GM18511 (cell line): ENCODE measurements around the gene UBE2J1.

Experiments used
- ATAC-seq: cut with Tn5 transposase; IDR thresholded peaks from one replicate; pipeline ENCODE4 v1.9.1; 2021; ENCODE audit warnings: mild to moderate bottlenecking, moderate library complexity; ENCODE audit not compliant: unreplicated experiment

UBE2J1 gene

DNA sequence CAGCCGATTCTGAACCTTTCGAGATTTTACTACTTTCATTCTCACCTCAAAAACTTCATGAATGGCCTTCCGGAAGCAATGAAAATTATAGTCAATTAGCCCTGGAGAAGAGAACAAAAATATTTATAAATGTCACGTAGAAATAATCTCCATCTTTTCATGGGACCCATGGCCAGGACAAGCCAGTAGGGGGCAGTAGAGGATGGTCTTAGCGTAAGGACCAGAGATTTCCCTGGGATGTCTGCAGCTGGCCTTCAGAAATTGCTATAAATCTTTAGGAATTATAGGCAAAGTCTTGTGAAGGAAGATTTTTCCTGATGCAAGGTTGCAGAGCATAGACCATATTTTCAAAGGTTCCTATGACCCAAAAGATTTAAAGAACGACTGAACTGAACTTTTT, 15.6 kb upstream of the UBE2J1 start:
- ATAC-seq, result no peak

DNA sequence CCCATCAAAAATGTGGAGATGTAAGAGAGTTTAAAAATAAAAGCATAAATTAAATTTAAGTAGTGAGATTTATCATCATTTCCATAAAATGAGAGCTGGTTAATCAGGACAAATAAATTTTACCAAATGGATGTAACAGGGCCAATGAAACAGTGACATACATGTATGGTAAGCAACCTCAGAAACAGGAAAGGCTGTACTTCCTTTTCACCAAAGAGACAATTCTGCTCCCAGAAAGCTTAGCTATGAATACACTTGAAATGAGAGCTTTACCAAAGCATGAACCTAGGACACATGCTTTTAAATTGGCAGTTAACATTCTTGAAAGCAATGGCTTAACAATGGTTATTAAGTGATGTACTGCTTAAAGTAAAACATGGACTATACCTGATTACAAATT, 12.1 kb upstream of the UBE2J1 start:
- no peak for ATAC-seq

DNA sequence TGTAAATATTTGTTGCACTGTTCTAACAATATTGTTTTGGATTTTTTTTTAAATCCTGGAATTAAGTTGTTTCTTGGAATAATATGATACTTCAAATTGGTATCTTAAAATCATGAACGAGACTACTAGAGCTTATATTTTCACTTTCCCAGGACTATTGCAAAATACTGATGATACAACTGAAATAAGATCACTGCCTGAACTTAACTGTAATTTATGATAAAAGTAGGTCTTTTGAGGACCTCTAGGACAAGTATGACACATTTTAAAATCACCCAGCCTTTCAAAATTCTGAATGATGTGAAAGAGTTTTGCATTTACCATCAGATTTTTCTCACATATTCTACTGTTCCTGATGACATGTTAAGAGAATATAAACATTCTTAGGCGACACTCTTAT, 8.6 kb upstream of the UBE2J1 start:
- no peak for ATAC-seq

DNA sequence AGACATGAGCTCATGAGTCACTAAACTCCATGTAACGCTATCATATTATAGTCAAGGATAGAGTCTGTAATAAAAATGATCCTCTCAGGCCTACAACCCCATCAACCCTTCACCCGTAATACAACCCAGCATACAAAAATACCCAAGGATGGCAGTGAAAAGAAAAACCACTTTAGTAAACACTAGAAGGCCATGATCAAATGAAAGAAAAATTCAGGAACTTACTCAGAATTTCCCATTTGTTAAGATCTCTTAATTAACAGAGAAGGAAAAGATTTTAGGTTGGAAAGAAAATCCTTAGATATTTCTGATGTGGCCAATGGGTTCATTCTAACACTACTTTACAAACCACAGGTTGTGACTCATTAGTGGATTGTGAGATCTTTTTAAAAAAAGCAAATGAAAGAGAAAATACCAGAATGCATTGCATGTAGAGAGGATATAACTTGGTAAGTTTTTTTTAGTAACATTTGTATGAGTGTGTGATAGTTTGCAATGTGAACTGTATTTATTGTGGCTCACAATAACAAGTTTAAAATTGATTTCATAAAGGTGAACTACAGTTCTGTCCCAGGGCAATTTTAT, 8.0 kb upstream of the UBE2J1 start:
- ATAC-seq, result peak; percentile 58

DNA sequence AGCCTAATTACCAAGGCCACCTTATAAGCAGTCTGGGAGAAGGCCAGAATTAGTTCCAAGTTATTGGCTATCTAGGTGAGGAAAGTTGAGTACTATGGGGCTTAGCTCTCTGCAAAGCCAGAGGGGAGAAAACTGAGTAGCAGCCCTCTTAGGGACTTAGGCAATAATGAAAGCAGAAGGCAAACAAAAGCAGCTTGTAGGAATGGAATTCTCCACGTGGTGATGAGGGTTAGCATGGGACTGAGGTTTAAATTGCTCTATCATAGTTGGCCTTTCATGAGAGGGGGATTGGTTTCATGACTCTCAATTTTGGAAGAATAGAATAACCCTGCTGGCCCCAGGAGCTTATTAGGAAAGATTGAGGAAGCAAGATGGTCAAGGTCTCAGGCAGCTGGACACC, 7.0 kb upstream of the UBE2J1 start:
- ATAC-seq, result no peak

DNA sequence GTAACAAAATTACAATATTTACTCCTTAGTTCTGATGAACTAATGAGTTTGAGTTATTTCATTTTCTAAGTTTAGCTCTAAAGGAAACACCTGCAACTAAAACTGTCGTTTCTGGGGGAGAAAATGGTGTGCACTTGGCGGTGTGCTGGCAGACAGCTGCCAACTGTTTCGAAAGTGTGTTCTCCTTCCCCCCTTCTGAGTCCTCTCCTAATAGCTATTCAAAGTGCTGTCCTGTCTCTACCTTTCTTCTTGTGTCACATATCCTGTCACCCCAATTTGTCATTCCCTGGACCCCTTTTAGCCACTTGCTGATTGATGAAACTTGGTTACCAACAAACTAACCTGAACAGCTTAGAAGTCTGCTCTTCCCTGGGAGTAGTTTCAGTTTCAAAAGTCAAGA, 4.9 kb upstream of the UBE2J1 start:
- ATAC-seq, result peak; percentile 55

DNA sequence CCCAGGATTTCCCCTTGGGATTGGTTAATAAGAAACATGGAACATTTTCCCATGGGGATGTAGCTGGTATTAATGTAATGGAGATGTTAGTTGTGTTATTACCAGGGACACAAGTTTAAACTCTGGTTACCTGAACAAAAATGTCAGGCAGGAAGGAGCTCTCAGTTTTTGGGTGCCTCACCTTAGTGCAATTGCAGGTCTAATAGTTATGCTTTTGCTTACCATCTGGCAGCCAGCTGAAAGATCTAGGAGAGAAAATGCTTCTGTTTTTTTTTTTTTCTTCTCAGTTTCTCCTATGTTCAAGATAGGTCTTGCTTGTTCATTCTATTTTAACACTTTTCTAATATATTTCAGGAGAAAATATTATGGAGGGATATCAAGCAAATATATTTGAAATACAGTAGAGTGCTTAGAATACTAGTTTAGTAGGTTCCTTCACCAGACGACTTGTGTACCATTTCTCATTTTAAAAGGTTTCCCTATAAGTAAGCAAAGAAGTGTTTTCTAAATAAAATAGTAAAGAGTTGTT, 4.2 kb upstream of the UBE2J1 start:
- ATAC-seq, result no peak

DNA sequence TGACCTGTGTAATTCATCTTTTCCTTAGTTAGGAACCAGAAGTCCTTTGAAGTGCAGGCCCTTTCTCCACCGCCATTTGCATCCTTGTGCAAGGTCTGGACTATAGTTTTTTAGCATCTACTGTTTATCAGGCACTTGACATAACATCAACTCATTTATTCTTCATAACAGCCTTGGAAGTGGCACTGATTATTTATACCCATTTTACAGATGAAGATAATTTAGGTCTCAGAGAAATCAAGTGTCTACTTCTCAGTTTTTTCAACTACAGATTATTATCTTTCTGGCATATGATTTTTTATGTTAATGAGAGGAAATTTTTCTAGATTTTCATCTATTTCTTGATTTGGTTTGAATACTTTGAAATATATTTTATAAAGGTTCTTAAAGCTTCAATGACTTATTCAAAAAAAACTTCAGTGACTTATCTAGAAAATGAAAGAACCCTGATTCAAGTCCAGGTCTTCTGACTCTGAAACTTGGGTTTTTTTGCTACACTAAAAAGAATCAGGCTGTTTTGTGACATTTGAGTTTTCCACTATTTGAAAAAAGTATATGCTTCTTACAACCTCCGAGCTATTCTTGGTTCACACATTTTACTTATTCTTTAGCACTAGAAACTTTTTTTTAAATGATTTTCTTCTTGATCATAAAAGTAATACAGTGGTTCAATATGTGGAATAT, 3.1 kb upstream of the UBE2J1 start:
- ATAC-seq, result no peak

DNA sequence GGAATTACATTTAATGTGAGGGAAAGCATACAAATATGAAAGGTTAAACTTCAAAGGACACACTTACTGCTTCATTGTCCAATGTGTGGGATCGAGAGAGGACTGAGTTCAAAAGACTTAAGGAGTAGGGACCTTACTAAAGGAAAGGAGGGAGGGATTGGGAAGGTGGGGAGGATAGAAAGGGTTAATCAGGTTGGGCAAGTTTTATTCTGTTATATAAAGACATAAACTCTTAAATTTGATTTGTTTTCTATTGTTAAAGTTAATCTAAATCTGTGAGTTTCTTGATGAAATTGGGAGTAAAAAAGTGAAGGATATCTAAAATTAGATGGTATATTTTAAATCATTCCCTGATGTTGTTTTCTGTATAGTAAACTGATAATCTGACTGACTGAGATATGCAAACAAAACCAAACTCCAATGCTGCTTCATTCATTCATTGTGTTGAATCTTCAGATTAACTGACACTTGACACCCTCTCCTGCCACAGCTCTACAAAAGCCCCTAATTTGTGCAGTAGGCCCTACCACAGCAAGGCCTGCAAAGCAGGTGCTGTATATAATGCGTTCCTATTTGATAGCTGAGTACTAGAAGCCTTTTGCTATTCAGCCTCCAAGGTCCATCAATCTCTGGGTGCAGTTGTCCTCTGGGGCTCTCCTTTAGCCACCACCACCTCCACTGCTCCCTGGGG, 1.3 kb upstream of the UBE2J1 start:
- ATAC-seq, result no peak

DNA sequence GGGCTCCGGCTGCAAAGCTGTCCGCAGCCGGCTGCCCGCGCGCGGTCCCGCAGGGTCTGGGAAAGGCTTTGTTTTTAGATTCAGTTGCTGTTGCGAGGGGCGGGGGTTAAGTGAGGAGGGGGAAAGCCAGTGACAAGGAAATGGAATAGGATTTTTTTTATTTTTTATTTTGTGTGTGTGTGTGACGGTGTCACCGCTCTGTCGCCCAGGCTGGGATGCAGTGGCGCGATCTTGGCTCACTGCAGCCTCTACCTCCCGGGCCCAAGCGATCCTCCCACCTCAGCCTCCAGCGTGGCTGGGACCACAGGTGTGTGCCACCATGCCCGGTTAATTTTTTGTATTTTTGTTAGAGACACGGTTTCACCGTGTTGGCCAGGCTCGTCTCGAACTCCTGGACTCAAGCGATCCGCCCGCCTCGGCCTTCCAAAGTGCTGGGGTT, 615 bp upstream of the UBE2J1 start:
- no peak for ATAC-seq

DNA sequence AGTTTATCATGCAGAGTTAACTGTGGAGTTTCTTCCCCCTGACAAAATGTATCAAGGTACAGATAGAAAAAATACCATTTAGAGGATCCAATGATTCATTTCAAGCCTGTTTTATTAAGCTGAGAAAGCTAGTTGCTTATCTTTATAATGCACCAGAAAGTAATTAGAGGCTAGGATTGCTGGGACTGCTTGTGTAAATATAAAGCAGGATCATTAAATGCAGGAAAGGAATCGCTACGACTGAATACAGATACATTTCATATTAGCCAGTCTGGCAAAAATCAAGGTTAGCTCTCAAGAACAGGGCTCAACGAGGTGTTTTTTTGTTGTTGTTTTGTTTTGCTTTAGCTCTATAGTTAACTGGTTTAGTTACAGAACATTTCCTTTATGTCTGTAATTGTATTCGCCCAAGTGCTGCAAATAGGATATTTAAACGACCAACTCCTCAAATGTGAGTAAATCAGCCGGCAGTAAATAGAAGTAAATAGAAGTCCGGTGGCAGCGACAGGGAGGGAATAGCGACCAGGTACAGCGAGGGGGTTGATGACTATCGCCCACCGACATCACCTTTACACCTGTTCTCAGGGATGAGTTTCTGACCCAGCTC, 748 bp downstream of the UBE2J1 start:
- no peak for ATAC-seq

DNA sequence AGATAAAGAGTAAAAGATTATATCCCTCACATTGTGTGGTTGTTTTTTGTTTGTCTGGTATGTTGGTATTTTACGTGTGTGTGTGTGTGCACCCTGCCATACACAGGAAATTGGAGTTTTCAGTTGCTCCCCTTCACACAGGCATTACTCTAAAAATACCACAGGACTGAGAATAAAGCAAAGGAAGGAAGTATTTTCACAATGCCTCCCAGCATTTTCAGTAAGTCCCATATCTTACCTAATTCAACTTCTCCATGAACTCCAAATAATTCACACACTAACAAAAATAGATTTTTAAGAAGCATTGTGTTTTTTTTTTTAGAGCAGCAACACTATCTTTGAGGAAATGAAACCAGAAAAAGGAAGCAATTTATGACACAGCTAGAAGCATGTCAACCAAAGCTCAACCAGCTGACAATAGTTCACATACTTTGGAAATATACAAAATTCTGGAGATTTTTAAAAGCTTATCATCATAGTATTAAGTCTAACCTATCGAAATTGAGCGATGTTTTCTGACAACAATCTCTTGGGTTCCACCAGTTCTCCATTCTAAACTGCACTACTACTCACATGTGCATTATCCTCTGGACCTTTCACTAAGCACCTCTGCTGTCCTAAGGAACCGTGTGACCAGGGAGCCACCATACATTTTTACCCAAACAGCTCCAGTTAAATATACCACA, 2.1 kb downstream of the UBE2J1 start:
- peak; percentile 57 for ATAC-seq

DNA sequence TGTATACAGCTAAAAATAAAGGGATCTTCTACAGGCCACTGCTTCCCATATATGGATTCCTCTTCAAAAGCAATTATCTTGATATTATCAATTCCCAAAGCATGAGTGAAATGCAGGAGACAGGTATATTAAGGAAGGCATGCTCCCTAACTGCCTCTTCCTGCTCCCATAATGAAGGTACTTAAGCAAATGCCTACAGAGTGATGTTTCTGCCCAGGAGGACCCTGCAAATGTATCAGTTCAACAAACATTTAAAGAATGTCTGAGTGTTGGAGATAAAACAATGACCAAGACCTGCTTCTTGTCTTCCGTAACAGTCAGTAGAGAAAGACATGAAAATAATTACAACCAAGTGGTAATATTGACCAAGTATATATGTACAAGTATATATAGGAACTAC, 4.2 kb downstream of the UBE2J1 start:
- no peak for ATAC-seq

DNA sequence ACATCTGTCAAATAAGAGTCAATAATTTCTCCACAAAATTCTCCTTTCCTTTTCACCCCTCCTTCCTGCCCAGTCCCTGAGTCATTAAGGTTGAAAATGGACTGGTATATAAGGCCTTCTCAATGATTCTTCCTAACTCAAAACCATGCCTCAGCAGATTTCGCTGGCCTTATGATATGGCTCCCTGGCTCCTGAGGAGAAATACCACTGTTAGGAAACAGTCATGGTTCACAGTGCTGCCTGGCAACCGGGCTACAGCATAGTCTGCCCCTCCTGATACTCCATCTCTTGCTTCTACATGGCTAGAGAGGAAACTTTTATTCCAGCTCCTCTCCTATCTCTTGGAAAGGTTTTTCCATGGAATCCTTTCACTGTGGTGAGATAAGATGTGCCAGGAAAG, 4.7 kb downstream of the UBE2J1 start:
- no peak for ATAC-seq

DNA sequence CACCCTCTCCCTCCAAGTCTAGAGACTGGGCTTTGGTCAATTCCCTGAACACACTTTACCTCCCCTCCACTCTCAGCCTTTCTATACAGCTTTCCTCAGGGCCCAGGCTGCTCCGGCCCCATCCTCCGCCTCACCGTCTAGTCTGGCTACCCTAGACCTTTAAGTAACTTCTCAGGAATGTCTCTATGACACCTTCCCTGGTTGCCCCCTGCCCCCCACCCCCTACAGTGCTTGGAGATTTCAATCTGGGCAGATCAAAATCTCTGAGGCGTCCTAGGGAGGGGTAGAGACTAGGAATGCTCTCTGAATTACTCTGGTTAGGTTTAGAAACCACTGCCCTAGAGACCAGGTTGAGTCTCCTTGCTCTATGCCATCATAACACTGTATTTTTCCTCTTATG, 6.1 kb downstream of the UBE2J1 start:
- ATAC-seq, result no peak

DNA sequence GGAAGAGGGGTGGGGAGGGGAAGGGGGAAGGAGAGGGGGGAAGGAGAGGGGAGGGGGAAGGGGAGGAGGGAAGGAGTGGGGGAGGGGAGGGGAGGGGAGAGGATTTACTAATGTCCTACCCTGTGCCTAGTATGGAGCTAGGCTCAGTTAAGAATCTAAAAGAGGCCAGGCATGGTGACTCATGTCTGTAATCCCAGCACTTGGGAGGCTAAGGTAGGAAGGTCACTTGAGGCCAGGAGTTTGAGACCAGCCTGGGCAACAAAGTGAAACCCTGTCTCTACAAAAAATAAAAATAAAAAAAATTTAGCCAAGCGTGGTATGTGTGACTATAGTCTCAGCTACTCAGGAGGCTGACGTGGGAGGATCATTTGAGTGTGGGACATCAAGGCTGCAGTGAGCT, 13.0 kb downstream of the UBE2J1 start:
- no peak for ATAC-seq

DNA sequence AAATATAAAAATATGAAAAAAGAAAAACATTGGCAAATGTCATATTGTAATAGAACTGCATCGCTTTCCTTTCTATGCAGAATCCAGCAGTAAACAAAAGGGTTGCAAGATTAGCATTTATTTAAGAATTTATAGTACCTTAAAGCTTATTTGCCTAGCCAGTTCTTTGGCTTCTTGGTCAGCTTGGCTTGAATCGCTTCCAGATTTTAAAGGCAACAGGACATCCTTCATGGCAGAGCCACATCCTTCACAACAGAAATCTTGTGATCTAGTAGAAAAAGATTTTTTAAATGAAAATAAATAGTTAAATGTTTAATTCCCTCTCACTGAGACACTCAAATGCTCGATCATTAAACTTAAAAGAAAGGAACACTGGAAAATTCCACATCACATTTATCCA, 17.4 kb downstream of the UBE2J1 start:
- no peak for ATAC-seq

DNA sequence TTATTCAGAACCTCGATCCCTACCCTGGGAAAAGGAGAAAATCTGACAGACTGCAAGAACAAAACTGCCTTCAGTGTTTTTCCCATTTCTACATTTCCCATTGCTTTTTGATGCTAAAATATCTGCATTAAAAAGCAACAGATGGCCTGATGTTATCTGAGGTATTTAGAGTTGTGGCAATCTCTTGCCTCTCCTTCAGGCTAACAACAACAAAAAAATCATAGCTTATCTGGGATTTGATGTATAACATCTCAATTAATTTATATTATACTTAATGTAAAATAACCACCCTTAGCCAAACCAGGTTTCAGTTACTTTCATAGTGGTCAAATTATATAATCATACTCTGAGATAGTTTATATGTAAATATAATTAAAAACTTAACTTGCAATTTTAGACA, 21.6 kb downstream of the UBE2J1 start:
- no peak for ATAC-seq

DNA sequence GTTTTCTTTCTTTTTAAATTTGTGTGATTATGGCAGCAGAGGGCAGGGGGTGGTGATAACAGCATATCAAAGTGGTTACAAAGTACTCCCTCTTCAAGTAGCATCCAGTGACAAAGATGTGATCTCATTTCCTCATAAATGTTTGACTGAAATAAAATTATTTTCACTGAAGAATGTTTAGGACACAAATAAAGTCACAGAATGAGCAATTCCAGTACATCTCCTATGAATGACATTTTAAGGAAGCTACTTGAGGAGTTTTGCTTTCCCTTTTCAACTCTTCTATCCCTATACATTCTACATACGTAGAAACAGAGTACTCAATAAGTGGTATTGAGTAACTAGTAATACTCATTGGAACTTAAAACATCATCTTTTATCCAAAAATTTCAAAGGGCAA, 23.5 kb downstream of the UBE2J1 start:
- ATAC-seq, result no peak

DNA sequence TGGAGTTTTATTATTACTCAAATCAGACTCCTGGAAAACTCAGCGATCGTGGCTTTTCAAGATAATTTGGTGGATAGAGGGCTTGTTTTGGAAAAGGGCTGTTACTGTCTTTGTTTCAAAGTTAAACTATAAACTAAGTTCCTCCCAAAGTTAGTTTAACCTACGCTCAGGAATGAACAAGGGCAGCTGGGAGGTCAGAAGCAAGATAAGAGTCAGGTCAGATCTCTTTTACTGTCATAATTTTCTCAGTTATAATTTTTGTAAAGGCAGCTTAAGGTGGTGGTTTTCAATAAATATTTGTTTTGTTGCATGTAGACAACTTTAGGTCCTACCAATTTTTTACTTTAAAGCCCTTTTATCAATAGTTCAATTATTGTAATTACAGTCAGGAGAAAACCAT, 28.2 kb downstream of the UBE2J1 start:
- no peak for ATAC-seq

DNA sequence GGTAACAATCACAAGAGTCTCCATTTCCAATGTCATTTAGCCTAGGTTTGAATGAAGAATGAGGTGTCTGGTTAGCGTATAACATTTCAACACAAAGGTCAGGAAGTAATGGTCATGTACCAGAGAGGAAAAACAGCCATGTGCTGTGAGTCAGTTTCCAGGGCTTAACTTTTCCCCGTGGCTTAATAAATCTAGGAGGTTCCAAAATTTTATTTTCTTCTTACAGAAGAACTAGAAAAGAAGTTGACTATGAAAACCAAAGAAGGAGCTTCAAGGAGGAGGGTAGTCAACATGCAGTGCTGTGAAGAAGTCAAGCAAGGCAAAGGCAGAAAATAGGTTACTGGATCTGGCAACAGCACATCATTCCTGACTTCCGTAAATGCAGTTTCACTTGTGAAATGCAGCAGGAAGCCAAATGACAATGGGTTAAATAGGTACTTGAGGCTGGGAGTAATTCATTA, 29.0 kb downstream of the UBE2J1 start:
- ATAC-seq, result no peak
